ENCODE data around the gene BPHL. TPM values are rescaled to one million over a fixed set of nuclear protein-coding genes. Genes with fewer than 3 reads are reported as not detected.
"Not testable (repeated sequence)": the region's sequence is repeated elsewhere in the genome, so short reads cannot be mapped to it uniquely, and the experiment has no call there.

Gene BPHL
- total RNA-seq, 1 experiment from 2014 or later, result 48.7 TPM

- no peaks in the 10 kb centered on the region; the same call in 1 of the 2 replicates for H3K27me3 Mint-ChIP-seq (ENCODE audit: low read depth)
- no peak overlapping the region for H2BK20ac ChIP-seq (ENCODE audit: low read depth, low read length, poor library complexity, severe bottlenecking)
- no peak overlapping the region for H4K91ac ChIP-seq (ENCODE audit: insufficient read length, low read depth, low read length)
- H3K18ac ChIP-seq (ENCODE audit: insufficient read length, low read depth, low read length), result no peak overlapping the region
- H3K36me3 Mint-ChIP-seq (ENCODE audit: insufficient read depth in 1 of 3, low read depth in 3 of 3), result peaks cover 0 to 2% (median 0%) of the 10 kb centered on the region in 3 experiments; a peak in 2 of 7 replicates
- no peak overlapping the region for H3K56ac ChIP-seq (ENCODE audit: insufficient read length, low read depth, low read length)
- H2BK120ac ChIP-seq (ENCODE audit: low read depth, low read length, poor library complexity, severe bottlenecking), result no peak overlapping the region
- no peak overlapping the region for H3K23ac ChIP-seq (ENCODE audit: insufficient read length, low read depth, low read length)
- no peak overlapping the region for H3K9ac ChIP-seq (ENCODE audit: extremely low read depth, insufficient read length, low read length)
- no peak overlapping the region for H2BK5ac ChIP-seq (ENCODE audit: insufficient read length, low read length)
- no peak overlapping the region for H4K8ac ChIP-seq (replicated peaks; ENCODE audit: insufficient read length, low read depth, low read length)
- H3K27ac ChIP-seq (ENCODE audit: insufficient read length, low read depth, low read length), result no peak overlapping the region
- no CpG with 5 or more reads among the region's 22 CpGs for WGBS (ENCODE audit: extremely low coverage, insufficient read length, low lambda C conversion rate)
- H4K5ac ChIP-seq (ENCODE audit: insufficient read length, low read depth, low read length), result no peak overlapping the region
- no peak overlapping the region for H3K4me2 ChIP-seq (ENCODE audit: insufficient read depth, insufficient read length, low read length)
- H3K79me1 ChIP-seq (ENCODE audit: insufficient read depth, low read depth, low read length, poor library complexity, severe bottlenecking), result no peaks in the 10 kb centered on the region
- peaks cover 0 to 4% of the 10 kb centered on the region in 2 experiments; a peak in 2 of 5 replicates for H3K9me3 Mint-ChIP-seq
- no peaks in the 10 kb centered on the region for H3K79me2 ChIP-seq (ENCODE audit: insufficient read depth, low read length)
- no peak overlapping the region for H2BK12ac ChIP-seq (ENCODE audit: insufficient read length, low read depth, low read length)
- no peaks in the 10 kb centered on the region for H4K20me1 ChIP-seq (ENCODE audit: control insufficient read depth, insufficient read depth, insufficient read length)
- no peak overlapping the region for H3T11ph ChIP-seq (ENCODE audit: low read length)
- H2AK5ac ChIP-seq (ENCODE audit: insufficient read length, low read length), result no peak overlapping the region
- H2AFZ ChIP-seq (ENCODE audit: low read length), result no peak overlapping the region
- no peaks in the 10 kb centered on the region for H3K27me3 ChIP-seq (ENCODE audit: insufficient read depth, low read length)
- no peak for TF ChIP-seq CTCF (conservative IDR thresholded peaks at IDR 0.05)
- no peaks in the 10 kb centered on the region for H3K23me2 ChIP-seq (ENCODE audit: insufficient read length, low read depth, low read length, poor library complexity, severe bottlenecking)
- H3K4ac ChIP-seq (ENCODE audit: low read depth, low read length), result no peak overlapping the region
- no peak overlapping the region for H2BK15ac ChIP-seq (ENCODE audit: low read depth, low read length)
- no peak overlapping the region for H3K14ac ChIP-seq (ENCODE audit: insufficient read depth, low read length)
- no peaks in the 10 kb centered on the region for H3K9me3 ChIP-seq (ENCODE audit: control insufficient read depth, low read depth, low read length)
- H3K4me1 ChIP-seq (ENCODE audit: insufficient read depth, low read length), result peaks cover 6% of the 10 kb centered on the region; the same call in 1 of the 2 replicates
- peaks cover 23 to 37% of the 10 kb centered on the region in 2 experiments for H3K4me1 Mint-ChIP-seq
- DNase-seq, result no peak
- no peak overlapping the region for H3K27ac Mint-ChIP-seq
- no peak overlapping the region for H3K4me3 Mint-ChIP-seq
Observed at GRCh38 chr6:3176562-3177355, 58.2 kb downstream of the BPHL start.

- H2BK5ac ChIP-seq (ENCODE audit: insufficient read length, low read length); H3K23ac ChIP-seq (ENCODE audit: insufficient read length, low read depth, low read length); H2AFZ ChIP-seq (ENCODE audit: low read length); H3K56ac ChIP-seq (ENCODE audit: insufficient read length, low read depth, low read length); H3K4me1 ChIP-seq (ENCODE audit: insufficient read depth, low read length); H3T11ph ChIP-seq (ENCODE audit: low read length); H3K9me3 Mint-ChIP-seq; H2AK5ac ChIP-seq (ENCODE audit: insufficient read length, low read length); H3K23me2 ChIP-seq (ENCODE audit: insufficient read length, low read depth, low read length, poor library complexity, severe bottlenecking); H4K5ac ChIP-seq (ENCODE audit: insufficient read length, low read depth, low read length); H3K9ac ChIP-seq (ENCODE audit: extremely low read depth, insufficient read length, low read length); H4K91ac ChIP-seq (ENCODE audit: insufficient read length, low read depth, low read length); H3K27ac ChIP-seq (ENCODE audit: insufficient read length, low read depth, low read length); H3K4ac ChIP-seq (ENCODE audit: low read depth, low read length); DNase-seq; H4K8ac ChIP-seq (replicated peaks; ENCODE audit: insufficient read length, low read depth, low read length); H2BK15ac ChIP-seq (ENCODE audit: low read depth, low read length); H3K36me3 Mint-ChIP-seq (ENCODE audit: insufficient read depth in 1 of 3, low read depth in 3 of 3); H3K27me3 ChIP-seq (ENCODE audit: insufficient read depth, low read length); H3K4me3 Mint-ChIP-seq; H2BK20ac ChIP-seq (ENCODE audit: low read depth, low read length, poor library complexity, severe bottlenecking); H3K79me2 ChIP-seq (ENCODE audit: insufficient read depth, low read length); H3K27me3 Mint-ChIP-seq (ENCODE audit: low read depth); H2BK120ac ChIP-seq (ENCODE audit: low read depth, low read length, poor library complexity, severe bottlenecking); H3K14ac ChIP-seq (ENCODE audit: insufficient read depth, low read length); H2BK12ac ChIP-seq (ENCODE audit: insufficient read length, low read depth, low read length); H3K4me2 ChIP-seq (ENCODE audit: insufficient read depth, insufficient read length, low read length); H4K20me1 ChIP-seq (ENCODE audit: control insufficient read depth, insufficient read depth, insufficient read length); H3K9me3 ChIP-seq (ENCODE audit: control insufficient read depth, low read depth, low read length); H3K79me1 ChIP-seq (ENCODE audit: insufficient read depth, low read depth, low read length, poor library complexity, severe bottlenecking); H3K18ac ChIP-seq (ENCODE audit: insufficient read length, low read depth, low read length): not testable (repeated sequence)
- Mint-ChIP-seq H3K27ac (peak overlapping the region in 1 of 3 experiments; percentile 82; a peak in 1 of 7 replicates), H3K4me1 (peaks cover 15 to 25% of the 10 kb centered on the region in 2 experiments)
- no CpG with 5 or more reads among the region's 8 CpGs for WGBS (ENCODE audit: extremely low coverage, insufficient read length, low lambda C conversion rate)
Observed at GRCh38 chr6:3178666-3179065, 60.2 kb downstream of the BPHL start.

Measured in H9 (cell line).